Central memory CD8-positive, alpha-beta T cell (primary cell): ENCODE data around the gene GNB2.
A peak's percentile ranks its signal among the peaks of the same experiment; 100 is the strongest.

Source experiments
- ATAC-seq: fragments of 150-1000 bp; cut with Tn5 transposase; replicated peaks from 2 replicates; pipeline ENCODE4 v1.10.0; 2022; ENCODE audit warnings: mild to moderate bottlenecking, moderate FRiP score, moderate number of reproducible peaks; ENCODE audit not compliant: poor library complexity, severe bottlenecking; ENCODE audit errors: extremely low read depth
- DNase-seq, 2 donors: peaks; one replicate each; pipeline ENCODE4 v3.0.0; 2021; ENCODE audit warnings: low spot score in 2 of 2
- H3K27ac Mint-ChIP-seq: one replicate; pipeline ENCODE4 v1.8.0; 2022; ENCODE audit warnings: low read depth, mild to moderate bottlenecking, moderate library complexity, mixed read lengths
- H3K27me3 Mint-ChIP-seq: one replicate; pipeline ENCODE4 v1.8.0; 2022; ENCODE audit warnings: mixed read lengths
- H3K36me3 Mint-ChIP-seq: one replicate; pipeline ENCODE4 v1.8.0; 2022; ENCODE audit warnings: mild to moderate bottlenecking, moderate library complexity, mixed read lengths; ENCODE audit not compliant: insufficient read depth
- H3K4me1 Mint-ChIP-seq: one replicate; pipeline ENCODE4 v1.8.0; 2022; ENCODE audit warnings: mixed read lengths
- H3K4me3 Mint-ChIP-seq: one replicate; pipeline ENCODE4 v1.8.0; 2022; ENCODE audit warnings: mild to moderate bottlenecking, moderate library complexity, mixed read lengths
- H3K9me3 Mint-ChIP-seq: one replicate; pipeline ENCODE4 v1.8.0; 2022; ENCODE audit warnings: mixed read lengths

The GNB2 gene

DNA sequence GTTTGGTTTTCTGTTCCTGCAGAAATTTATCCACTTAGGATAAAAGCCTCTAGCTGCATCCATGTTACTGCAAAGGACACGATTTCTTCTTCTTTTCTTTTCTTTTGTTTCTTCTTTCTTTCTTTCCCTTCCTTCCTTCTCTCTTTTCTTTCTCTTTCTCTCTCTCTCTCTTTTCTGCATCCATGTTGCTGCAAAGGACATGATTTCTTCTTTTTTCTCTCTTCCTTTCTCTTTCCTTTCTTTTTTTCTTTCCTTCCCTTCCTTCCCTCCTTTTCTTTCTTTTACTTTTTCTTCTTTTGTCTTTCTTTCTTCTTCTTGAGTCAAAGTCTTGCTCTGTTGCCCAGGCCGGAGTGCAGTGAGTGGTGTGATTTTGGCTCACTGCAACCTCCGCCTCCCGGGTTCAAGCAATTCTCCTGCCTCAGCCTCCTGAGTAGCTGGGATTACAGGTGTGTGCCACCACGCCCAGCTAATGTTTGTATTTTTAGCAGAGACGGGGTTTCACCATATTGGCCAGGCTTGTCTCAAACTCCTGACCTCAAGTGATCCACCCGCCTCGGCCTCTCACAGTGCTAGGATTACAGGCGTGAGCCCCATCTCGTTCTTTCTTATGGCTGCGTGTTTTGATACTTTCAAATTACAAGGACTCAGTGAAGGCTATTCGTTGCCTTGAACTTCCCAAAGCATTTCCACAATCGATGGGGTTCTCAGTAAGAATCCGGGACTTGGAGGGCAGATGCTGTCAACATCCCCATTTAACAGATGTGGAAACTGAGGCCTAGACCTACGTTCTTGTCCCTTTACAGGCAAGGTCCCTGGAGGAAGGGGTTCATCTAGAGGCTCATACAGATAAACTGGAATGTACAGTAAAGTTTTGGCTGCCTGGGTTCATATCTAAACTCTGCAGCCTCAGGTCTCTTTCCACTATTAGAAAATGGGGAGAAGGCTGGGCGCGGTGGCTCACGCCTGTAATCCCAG, 1.9 kb upstream of the GNB2 start:
- DNase-seq: no peak
- Mint-ChIP-seq H3K27me3 (peaks cover 10% of the 10 kb centered on the region), H3K9me3 (no peaks in the 10 kb centered on the region), H3K27ac (peak overlapping the region; percentile 13), H3K4me1 (peaks cover 10% of the 10 kb centered on the region), H3K36me3 (peaks cover 26% of the 10 kb centered on the region), H3K4me3 (no peak overlapping the region)
- no peak for ATAC-seq

GRCh38 chr7:100673942-100674410, 436 bp downstream of the GNB2 start:
- peak overlapping the region; percentile 95 for H3K27ac Mint-ChIP-seq
- peaks cover 12% of the 10 kb centered on the region for H3K4me1 Mint-ChIP-seq
- ATAC-seq: no peak
- H3K36me3 Mint-ChIP-seq: peaks cover 38% of the 10 kb centered on the region
- DNase-seq: peak; percentile 37 to 41
- H3K4me3 Mint-ChIP-seq: peak overlapping the region; percentile 98
- H3K27me3 Mint-ChIP-seq: no peaks in the 10 kb centered on the region
- H3K9me3 Mint-ChIP-seq: no peaks in the 10 kb centered on the region

- no peaks in the 10 kb centered on the region for H3K9me3 Mint-ChIP-seq
- H3K36me3 Mint-ChIP-seq: peaks cover 40% of the 10 kb centered on the region
- DNase-seq: no peak
- H3K27me3 Mint-ChIP-seq: no peaks in the 10 kb centered on the region
- H3K27ac Mint-ChIP-seq: peak overlapping the region; percentile 95
- peak overlapping the region; percentile 98 for H3K4me3 Mint-ChIP-seq
- ATAC-seq: no peak
- peaks cover 18% of the 10 kb centered on the region for H3K4me1 Mint-ChIP-seq
Observed at GRCh38 chr7:100674411-100675104, 1.0 kb downstream of the GNB2 start.

DNA sequence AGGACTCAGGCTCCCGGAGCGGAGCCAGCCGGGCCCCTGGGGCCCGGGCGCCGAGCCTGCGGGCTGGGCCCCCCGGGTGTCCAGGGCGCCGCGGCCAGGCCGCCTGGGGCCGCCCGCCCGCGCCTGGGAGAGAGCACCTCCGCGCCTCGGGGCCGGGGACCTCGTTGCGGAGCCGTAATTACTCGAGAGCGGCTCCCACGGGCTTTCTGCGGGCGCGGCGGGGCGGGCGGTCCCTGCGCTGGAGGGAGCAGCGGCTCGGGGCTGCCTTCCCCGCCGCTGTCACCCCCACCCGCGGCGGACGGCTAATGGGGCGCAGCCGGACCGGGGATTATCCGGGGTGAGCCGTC, 1.5 kb downstream of the GNB2 start:
- Mint-ChIP-seq H3K27ac (peak overlapping the region; percentile 95), H3K4me3 (peak overlapping the region; percentile 98), H3K27me3 (no peaks in the 10 kb centered on the region), H3K36me3 (peaks cover 44% of the 10 kb centered on the region), H3K4me1 (peaks cover 21% of the 10 kb centered on the region), H3K9me3 (no peaks in the 10 kb centered on the region)
- peak; percentile 7 for ATAC-seq
- DNase-seq: peak in 1 of 2 donors; percentile 31

DNA sequence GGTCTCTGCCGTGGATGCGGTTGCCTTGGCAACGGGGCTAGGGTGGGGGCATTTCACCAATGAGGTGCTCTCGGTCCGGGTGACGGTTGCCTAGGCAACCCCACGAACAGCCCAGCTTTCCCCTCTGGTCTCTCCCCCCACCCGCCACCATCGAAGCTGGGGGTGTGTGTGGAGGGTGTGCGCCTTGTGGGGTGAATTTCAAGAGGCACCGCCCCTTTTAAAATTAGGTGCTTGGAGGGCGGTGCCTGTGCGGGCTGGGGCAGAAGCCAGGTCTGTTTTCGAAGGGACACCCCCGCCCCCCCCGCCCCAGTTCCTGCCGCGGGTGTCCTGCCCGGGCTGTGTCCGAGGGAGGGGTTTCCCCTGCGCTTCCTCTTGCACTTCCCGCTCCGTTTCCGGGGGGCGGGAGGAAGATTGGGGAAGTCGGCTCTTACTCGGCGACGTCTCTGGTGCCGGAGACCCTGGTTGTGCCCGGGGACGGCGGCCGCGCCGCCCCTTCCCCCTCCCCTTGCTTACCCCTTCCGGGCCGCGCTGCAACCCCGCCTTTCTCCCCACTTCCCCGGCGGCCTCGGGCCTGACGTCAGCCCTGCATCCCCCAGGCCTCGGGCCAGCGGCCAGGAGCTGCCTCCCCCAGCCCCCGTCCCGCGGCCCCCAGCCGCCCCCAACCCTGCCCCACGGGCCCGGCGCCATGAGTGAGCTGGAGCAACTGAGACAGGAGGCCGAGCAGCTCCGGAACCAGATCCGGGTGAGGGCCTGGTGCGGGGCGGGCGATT, 2.2 kb downstream of the GNB2 start:
- ATAC-seq (peak; percentile 67), DNase-seq (peak; percentile 73 to 89)
- peak overlapping the region; percentile 90 for H3K27ac Mint-ChIP-seq
- no peaks in the 10 kb centered on the region for H3K27me3 Mint-ChIP-seq
- H3K9me3 Mint-ChIP-seq: no peaks in the 10 kb centered on the region
- H3K4me3 Mint-ChIP-seq: peak overlapping the region; percentile 98
- peaks cover 24% of the 10 kb centered on the region for H3K4me1 Mint-ChIP-seq
- peaks cover 50% of the 10 kb centered on the region for H3K36me3 Mint-ChIP-seq

GRCh38 chr7:100676501-100677306, 3.2 kb downstream of the GNB2 start:
- Mint-ChIP-seq H3K36me3 (peaks cover 50% of the 10 kb centered on the region), H3K9me3 (no peaks in the 10 kb centered on the region), H3K4me1 (peaks cover 24% of the 10 kb centered on the region), H3K4me3 (peak overlapping the region; percentile 98), H3K27ac (peak overlapping the region; percentile 90), H3K27me3 (no peaks in the 10 kb centered on the region)
- DNase-seq: no peak
- no peak for ATAC-seq

DNA sequence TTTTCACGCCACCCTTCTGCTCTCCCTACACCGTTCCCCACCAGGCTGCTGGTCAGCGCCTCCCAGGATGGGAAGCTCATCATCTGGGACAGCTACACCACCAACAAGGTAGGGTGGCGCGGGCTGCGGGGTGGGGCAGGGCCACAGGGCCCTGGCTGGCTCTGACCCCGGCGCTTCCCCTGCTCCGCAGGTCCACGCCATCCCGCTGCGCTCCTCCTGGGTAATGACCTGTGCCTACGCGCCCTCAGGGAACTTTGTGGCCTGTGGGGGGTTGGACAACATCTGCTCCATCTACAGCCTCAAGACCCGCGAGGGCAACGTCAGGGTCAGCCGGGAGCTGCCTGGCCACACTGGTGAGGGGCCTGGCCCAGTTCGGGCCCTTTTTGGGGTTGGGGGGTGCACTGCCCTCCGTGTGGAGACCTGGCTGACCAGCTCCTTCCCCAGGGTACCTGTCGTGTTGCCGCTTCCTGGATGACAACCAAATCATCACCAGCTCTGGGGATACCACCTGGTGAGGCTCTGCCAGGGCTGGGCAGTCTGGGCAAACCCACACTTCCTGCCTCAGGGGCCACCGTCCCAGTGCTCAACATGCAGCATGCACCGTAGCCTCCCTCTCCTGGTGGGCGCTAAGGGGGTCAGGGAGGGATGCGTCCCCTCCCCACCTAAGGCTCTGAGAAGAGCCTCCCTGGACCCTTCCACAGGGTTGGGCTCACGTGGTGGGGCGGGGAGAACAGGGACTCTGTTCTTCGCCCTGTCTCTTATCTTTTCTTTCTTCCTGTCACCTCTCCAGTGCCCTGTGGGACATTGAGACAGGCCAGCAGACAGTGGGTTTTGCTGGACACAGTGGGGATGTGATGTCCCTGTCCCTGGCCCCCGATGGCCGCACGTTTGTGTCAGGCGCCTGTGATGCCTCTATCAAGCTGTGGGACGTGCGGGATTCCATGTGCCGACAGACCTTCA, 4.0 kb downstream of the GNB2 start:
- no peak for DNase-seq
- H3K27me3 Mint-ChIP-seq: no peaks in the 10 kb centered on the region
- peaks cover 49% of the 10 kb centered on the region for H3K36me3 Mint-ChIP-seq
- H3K4me1 Mint-ChIP-seq: peaks cover 24% of the 10 kb centered on the region
- H3K4me3 Mint-ChIP-seq: peak overlapping the region; percentile 57
- ATAC-seq: no peak
- H3K9me3 Mint-ChIP-seq: no peaks in the 10 kb centered on the region
- peak overlapping the region; percentile 76 for H3K27ac Mint-ChIP-seq

- peaks cover 41% of the 10 kb centered on the region for H3K36me3 Mint-ChIP-seq
- peak overlapping the region; percentile 76 for H3K27ac Mint-ChIP-seq
- ATAC-seq: no peak
- no peaks in the 10 kb centered on the region for H3K27me3 Mint-ChIP-seq
- no peaks in the 10 kb centered on the region for H3K9me3 Mint-ChIP-seq
- peak overlapping the region; percentile 57 for H3K4me3 Mint-ChIP-seq
- peaks cover 19% of the 10 kb centered on the region for H3K4me1 Mint-ChIP-seq
- no peak for DNase-seq
Observed at GRCh38 chr7:100678291-100678984, 4.9 kb downstream of the GNB2 start.

DNA sequence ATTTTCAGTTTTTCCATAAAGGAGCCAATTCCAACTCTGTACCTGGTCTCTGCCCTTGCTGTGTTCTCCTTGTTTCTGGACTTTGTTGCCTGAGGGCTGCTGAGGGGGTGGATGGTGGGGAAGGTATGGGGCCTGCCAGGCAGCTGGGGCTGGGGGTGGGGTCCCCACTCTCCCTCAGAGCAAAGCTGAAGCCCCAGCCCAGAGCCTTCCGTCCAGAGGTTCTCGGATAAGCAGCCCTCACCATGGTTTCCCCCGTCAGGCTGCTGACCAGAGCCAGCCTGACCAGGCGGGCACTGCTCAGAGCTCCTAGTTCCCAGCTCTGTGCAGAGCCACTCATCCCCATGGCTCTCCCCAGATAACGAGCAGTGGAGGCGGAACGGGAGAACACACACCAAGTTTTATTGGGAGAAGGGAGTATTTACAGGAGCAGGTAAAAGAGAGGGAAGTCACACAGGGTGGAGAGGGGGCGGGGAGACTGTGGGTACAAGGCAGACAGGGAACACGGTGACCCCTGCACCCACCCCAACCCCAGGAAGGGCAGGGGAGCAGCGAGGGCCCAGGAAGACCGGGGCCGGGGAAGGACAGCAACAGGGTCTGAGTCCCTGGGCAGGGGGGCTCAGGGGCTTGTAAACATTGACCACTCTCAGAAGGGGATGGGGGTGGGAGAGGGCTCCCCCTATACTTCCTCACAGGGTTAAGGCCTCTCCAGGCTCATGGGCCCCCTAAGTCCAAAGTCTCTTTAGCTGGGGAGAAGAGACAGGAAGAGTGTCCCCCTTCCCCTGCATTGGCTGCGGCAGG, 5.8 kb downstream of the GNB2 start:
- peak overlapping the region; percentile 50 for H3K27ac Mint-ChIP-seq
- peaks cover 19% of the 10 kb centered on the region for H3K4me1 Mint-ChIP-seq
- DNase-seq: no peak

GRCh38 chr7:100679927-100680575, 6.5 kb downstream of the GNB2 start:
- peaks cover 19% of the 10 kb centered on the region for H3K4me1 Mint-ChIP-seq
- H3K9me3 Mint-ChIP-seq: no peaks in the 10 kb centered on the region
- ATAC-seq (no peak), DNase-seq (no peak)
- H3K4me3 Mint-ChIP-seq: no peak overlapping the region
- no peak overlapping the region for H3K27ac Mint-ChIP-seq
- H3K27me3 Mint-ChIP-seq: no peaks in the 10 kb centered on the region
- peaks cover 34% of the 10 kb centered on the region for H3K36me3 Mint-ChIP-seq

More for the DNA sequence above, 5.8 kb downstream of the GNB2 start:
- no peaks in the 10 kb centered on the region for H3K27me3 Mint-ChIP-seq
- no peak overlapping the region for H3K4me3 Mint-ChIP-seq
- no peak for ATAC-seq
- H3K36me3 Mint-ChIP-seq: peaks cover 37% of the 10 kb centered on the region
- H3K9me3 Mint-ChIP-seq: no peaks in the 10 kb centered on the region
